Psoas muscle (tissue), 8 donors: ENCODE results near the gene PAFAH1B1. TPM values are rescaled to one million over a fixed set of nuclear protein-coding genes. Genes with fewer than 3 reads are reported as not detected.
"Not testable (repeated sequence)": the region's sequence is repeated elsewhere in the genome, so short reads cannot be mapped to it uniquely, and the experiment has no call there.

Experiments
- ATAC-seq, 4 donors: fragments of 200-7000 bp; cut with Tn5 transposase; one replicate each; pipeline ENCODE4 v1.9.1; 2020; ENCODE audit warnings: moderate library complexity in 3 of 4, mild to moderate bottlenecking in 2 of 4
- DNase-seq, 2 donors: peaks; one replicate each; pipeline ENCODE4 v3.0.0-alpha.2; 2020
- H3K27ac ChIP-seq: fragments of 200-600 bp; one replicate; pipeline ENCODE4 v1.8.0; 2022
- H3K27me3 ChIP-seq, 3 donors: fragments of 200-600 bp in 1 of 3; one replicate each; pipeline versions ENCODE4 v1.6.1 to v1.8.0; 2013 to 2022; ENCODE audit warnings: low read length in 2 of 3, mild to moderate bottlenecking in 2 of 3, moderate library complexity in 1 of 3; ENCODE audit not compliant: insufficient read depth in 3 of 3
- H3K36me3 ChIP-seq, 2 donors: fragments of 200-600 bp in 1 of 2; one replicate each; pipeline versions ENCODE4 v1.6.1 to v1.8.0; 2013 to 2022; ENCODE audit warnings: low read depth in 1 of 2, mild to moderate bottlenecking in 1 of 2, moderate library complexity in 1 of 2; ENCODE audit not compliant: insufficient read depth in 1 of 2
- H3K4me1 ChIP-seq: fragments of 200-600 bp; one replicate; pipeline ENCODE4 v1.8.0; 2022
- H3K4me3 ChIP-seq: fragments of 200-600 bp; one replicate; pipeline ENCODE4 v1.8.0; 2022; ENCODE audit warnings: mild to moderate bottlenecking
- H3K9me3 ChIP-seq: fragments of 200-600 bp; one replicate; pipeline ENCODE4 v1.8.0; 2022
- WGBS, 3 donors: extraction: QIAGEN DNeasy Blood & Tissue Kit; methylation state at CpG; one replicate each; pipeline versions ENCODE4 v1.1.6 to v1.1.7; 2013; 5-methylcytosine and 5-hydroxymethylcytosine counted together
- intact Hi-C, 2 donors: fragments of 100-400 bp; cut with DNase I; formaldehyde crosslinking; loops; one replicate each; pipeline versions ENCODE4 v1.11.0 to v1.14.2; 2022
- polyA plus RNA-seq, 3 donors: library from polyadenylated mRNA; stranded (reverse); fragments of 200-250 nt; gene quantifications; one replicate each; pipeline ENCODE4 v1.2.3, GENCODE V29; 2013
- total RNA-seq, 4 donors: library from RNA; stranded (reverse); fragmentation: NEBNext Ultra II Directional in 2 of 4; extraction: Animal tissue kit (Norgen Biotek cat#: 25700) in 2 of 4; gene quantifications; one replicate each; pipeline versions ENCODE4 v1.2.1 to v1.2.4, GENCODE V29; 2021 to 2023
- TF ChIP-seq, protein P1 (sequence below): fragments of 200-600 bp; IDR thresholded peaks from one replicate; pipeline ENCODE4 v1.8.0; 2022; ENCODE audit warnings: antibody characterized with exemption
- donor health status: healthy with polysubstance abuse.
- donor health status: DM: no; HTN: no; CAD: no; lungs with moderate emphysema.
- donor health status: Bipolar disorder and iron deficiency.
- donor health status: healthy.
- donor health status: DM: yes; HTN: yes; CAD: no.
- donor health status: DM: no; HTN: no; CAD: no.
- donor health status: DM: no; HTN: no; CAD: no.
- donor health status: DM: yes; HTN: yes; CAD: no.

PAFAH1B1 gene
- total and polyA plus RNA-seq, 7 donors: 43.8 to 168 (median 141) TPM

- H3K27me3 ChIP-seq: no peaks in the 10 kb centered on the region
- 93 to 99% (median 94%) methylated on average over 5 of the region's 5 CpGs for WGBS, 3 donors
- peaks cover 7 to 99% of the 10 kb centered on the region in 2 donors for H3K36me3 ChIP-seq
- no peak for ATAC-seq
- no peak overlapping the region for H3K4me3 ChIP-seq
- H3K9me3 ChIP-seq: no peaks in the 10 kb centered on the region
- TF ChIP-seq, protein P1, sequence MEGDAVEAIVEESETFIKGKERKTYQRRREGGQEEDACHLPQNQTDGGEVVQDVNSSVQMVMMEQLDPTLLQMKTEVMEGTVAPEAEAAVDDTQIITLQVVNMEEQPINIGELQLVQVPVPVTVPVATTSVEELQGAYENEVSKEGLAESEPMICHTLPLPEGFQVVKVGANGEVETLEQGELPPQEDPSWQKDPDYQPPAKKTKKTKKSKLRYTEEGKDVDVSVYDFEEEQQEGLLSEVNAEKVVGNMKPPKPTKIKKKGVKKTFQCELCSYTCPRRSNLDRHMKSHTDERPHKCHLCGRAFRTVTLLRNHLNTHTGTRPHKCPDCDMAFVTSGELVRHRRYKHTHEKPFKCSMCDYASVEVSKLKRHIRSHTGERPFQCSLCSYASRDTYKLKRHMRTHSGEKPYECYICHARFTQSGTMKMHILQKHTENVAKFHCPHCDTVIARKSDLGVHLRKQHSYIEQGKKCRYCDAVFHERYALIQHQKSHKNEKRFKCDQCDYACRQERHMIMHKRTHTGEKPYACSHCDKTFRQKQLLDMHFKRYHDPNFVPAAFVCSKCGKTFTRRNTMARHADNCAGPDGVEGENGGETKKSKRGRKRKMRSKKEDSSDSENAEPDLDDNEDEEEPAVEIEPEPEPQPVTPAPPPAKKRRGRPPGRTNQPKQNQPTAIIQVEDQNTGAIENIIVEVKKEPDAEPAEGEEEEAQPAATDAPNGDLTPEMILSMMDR: no peak
- no peaks in the 10 kb centered on the region for H3K4me1 ChIP-seq
- DNase-seq: no peak
- no peak overlapping the region for H3K27ac ChIP-seq
- intact Hi-C loops: loop anchor here (10.0 kb wide), 1 partner anchor 77 kb away; the partner anchor contains the start of gene PAFAH1B1 (in 2 of the 2)
Measured at GRCh38 chr17:2672026-2672425, 78.6 kb downstream of the PAFAH1B1 start.

DNA sequence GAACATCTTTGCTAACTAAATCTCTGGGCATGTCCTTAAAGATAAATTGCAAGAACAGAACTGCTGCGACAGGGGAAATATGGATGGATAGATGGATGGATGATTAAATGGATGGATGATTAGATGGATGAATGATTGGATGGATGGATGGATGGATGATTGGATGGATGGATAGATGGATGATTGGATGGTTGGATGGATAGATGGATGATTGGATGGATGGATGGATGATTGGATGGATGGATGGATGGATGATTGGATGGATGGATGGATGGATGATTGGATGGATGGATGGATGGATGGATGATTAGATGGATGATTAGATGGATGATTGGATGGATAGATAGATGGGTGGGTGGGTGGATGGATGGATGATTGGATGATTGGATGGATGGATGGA lies 85.8 kb downstream of the PAFAH1B1 start:
- peaks cover 0 to 95% of the 10 kb centered on the region in 2 donors for H3K36me3 ChIP-seq
- intact Hi-C loops: loop anchor here (10.0 kb wide), 1 partner anchor 84 kb away; the partner anchor contains the start of gene PAFAH1B1 (in 2 of the 2)
- not testable (repeated sequence) for H3K9me3 ChIP-seq, H3K4me3 ChIP-seq, H3K27ac ChIP-seq, H3K27me3 ChIP-seq, ATAC-seq, DNase-seq, H3K4me1 ChIP-seq
- 97% methylated on average over 1 of the region's 1 CpG for WGBS, 3 donors

- intact Hi-C loops: no loop called here
- 94 to 97% (median 96%) methylated on average over 2 of the region's 2 CpGs for WGBS, 3 donors
- DNase-seq (no peak), ATAC-seq (no peak)
- Histone ChIP-seq H3K27me3 (no peaks in the 10 kb centered on the region), H3K27ac (no peak overlapping the region), H3K36me3 (peaks cover 0 to 91% of the 10 kb centered on the region in 2 donors), H3K4me1 (peaks cover 5% of the 10 kb centered on the region), H3K9me3 (no peaks in the 10 kb centered on the region), H3K4me3 (no peak overlapping the region)
- TF ChIP-seq, protein P1: no peak
Measured at GRCh38 chr17:2680961-2681360, 87.5 kb downstream of the PAFAH1B1 start.

- intact Hi-C loops: no loop called here
- DNase-seq: no peak
- ATAC-seq: no peak
- 86 to 91% (median 88%) methylated on average over 7 of the region's 7 CpGs for WGBS, 3 donors
- Histone ChIP-seq H3K27me3 (no peaks in the 10 kb centered on the region), H3K4me1 (peaks cover 11% of the 10 kb centered on the region), H3K27ac (no peak overlapping the region), H3K4me3 (no peak overlapping the region), H3K36me3 (peaks cover 0 to 84% of the 10 kb centered on the region in 2 donors), H3K9me3 (no peaks in the 10 kb centered on the region)
- TF ChIP-seq, protein P1: no peak
Measured at GRCh38 chr17:2681650-2682049, 88.2 kb downstream of the PAFAH1B1 start.

DNA sequence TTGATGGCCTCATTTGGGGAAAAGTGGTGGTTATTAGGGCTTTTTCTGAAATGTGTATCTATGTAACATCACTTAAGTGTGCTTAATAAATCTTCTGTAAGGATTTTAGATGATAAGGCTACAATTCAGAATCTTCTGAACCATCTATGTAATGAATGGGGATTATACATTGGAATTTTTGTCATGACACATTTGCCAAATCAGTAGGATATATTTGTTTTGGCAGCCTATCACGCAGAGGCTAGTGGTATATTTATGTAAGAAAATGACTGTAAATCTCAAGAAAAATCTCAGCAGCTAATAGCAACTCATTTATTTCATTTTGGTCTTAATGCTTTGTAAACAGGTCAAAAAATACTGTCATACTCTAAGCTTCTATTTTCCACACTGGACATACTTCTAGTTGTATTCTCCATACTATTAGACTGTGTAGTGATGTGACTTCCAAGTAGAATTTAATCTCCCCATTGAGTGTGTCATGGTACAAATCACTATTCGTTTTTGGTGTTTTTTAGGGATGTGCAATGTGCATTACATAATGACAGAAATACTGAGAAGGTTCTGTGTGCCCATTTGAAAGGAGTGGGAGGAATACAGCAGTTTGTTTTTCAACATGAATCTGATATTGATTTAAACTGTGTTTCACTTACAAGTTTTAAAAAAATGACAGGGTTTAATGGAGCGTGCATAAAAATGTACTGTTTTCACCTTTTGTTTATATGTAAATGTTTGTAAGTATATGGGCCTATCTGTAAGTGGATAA lies 88.9 kb downstream of the PAFAH1B1 start:
- ATAC-seq (no peak), DNase-seq (no peak)
- H3K27ac ChIP-seq: no peak overlapping the region
- H3K4me1 ChIP-seq: peaks cover 18% of the 10 kb centered on the region
- peaks cover 0 to 77% of the 10 kb centered on the region in 2 donors for H3K36me3 ChIP-seq
- 74 to 81% (median 80%) methylated on average over 3 of the region's 3 CpGs for WGBS, 3 donors
- no peaks in the 10 kb centered on the region for H3K9me3 ChIP-seq
- no peak overlapping the region for H3K4me3 ChIP-seq
- intact Hi-C loops: no loop called here
- TF ChIP-seq, protein P1: no peak
- no peaks in the 10 kb centered on the region for H3K27me3 ChIP-seq
